GM12872 (cell line): ENCODE results near the gene PIK3R4.
A peak's percentile ranks its signal among the peaks of the same experiment; 100 is the strongest.

Experiments
- TF ChIP-seq, protein P1 (sequence below): IDR thresholded peaks from 3 replicates; pipeline ENCODE4 v1.5.1; 2011; ENCODE audit warnings: low read depth, mild to moderate bottlenecking, low read length, moderate library complexity; ENCODE audit not compliant: insufficient read depth

PIK3R4 gene

GRCh38 chr3:130705501-130705900 lies 41.1 kb downstream of the PIK3R4 start:
- TF ChIP-seq, protein P1, sequence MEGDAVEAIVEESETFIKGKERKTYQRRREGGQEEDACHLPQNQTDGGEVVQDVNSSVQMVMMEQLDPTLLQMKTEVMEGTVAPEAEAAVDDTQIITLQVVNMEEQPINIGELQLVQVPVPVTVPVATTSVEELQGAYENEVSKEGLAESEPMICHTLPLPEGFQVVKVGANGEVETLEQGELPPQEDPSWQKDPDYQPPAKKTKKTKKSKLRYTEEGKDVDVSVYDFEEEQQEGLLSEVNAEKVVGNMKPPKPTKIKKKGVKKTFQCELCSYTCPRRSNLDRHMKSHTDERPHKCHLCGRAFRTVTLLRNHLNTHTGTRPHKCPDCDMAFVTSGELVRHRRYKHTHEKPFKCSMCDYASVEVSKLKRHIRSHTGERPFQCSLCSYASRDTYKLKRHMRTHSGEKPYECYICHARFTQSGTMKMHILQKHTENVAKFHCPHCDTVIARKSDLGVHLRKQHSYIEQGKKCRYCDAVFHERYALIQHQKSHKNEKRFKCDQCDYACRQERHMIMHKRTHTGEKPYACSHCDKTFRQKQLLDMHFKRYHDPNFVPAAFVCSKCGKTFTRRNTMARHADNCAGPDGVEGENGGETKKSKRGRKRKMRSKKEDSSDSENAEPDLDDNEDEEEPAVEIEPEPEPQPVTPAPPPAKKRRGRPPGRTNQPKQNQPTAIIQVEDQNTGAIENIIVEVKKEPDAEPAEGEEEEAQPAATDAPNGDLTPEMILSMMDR = no peak

DNA sequence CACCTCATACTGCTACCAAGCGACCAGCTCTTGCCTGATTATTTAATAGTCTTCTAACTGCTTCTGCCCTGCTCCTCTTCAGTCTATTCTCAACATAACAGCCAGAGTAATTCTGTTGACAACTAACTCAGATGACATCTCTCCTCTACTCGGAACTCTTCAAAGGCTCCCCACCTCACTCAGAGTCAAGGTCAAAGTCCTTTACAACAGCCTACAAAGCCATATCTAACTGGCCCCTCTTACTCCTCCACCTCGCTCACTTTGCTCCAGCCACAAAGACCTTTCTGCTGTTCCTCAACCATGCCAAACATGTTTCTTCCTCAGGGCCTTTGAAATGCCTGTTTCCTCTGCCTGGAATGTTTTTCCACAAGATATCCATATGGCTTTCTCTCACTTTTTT lies 43.6 kb downstream of the PIK3R4 start:
- TF ChIP-seq, protein P1 = no peak

DNA sequence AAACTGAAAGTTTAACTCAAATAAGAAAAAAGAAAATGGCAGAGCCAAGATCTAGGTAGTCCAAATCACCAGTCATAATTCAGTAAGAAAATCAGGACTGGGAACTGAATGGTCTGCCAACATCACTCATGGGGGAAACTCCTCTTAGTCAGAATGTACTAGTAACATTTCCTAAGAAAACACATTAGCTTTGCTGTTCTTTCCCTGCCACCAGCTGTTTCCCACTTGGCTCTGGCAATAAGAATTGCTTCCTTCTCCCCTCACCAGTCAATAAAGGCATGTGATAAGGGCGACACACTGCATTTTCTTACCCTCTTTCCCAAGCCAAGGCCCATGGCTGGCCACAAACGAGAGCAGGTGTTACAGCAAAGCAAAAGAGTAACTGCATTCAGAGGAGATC lies 46.1 kb downstream of the PIK3R4 start:
- TF ChIP-seq, protein P1 = no peak

DNA sequence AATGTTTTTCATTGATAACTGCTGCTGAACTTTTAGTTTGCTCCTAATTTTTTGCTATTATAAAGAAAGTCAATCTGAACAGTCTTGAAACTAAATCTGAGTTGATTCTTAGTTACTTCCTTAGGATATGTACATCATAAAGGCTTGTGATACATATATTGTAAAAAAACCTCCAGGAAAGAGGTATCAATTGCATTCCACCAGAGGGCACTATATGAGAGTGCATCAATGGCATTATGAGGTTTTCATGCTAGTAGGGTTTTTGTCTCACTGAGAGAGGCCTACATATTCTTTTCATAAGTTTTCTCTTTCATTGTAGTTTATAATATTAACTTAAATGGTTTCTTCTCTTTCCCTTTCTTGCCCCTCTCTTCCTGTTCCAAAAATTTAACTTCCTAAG lies 46.9 kb downstream of the PIK3R4 start:
- TF ChIP-seq, protein P1 = peak; percentile 53; the same call in 2 of the 3 replicates

DNA sequence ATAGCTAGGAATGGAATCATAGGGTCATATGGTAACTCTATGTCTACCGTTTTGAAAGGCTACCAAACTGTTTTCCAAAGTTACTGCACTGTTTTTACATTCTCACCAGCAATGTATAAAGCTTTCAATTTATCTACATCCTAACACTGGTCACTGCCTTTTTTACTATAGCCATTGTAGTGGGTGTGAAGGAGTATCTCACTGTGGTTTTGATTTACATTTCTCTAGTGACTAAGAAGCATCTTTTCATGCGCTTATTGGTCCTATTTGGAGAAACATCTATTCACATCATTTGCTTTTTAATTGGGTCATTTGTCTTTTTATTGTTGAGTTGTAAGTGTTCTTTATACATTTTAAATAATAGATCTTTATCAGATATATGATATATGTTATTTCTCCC lies 53.3 kb downstream of the PIK3R4 start:
- TF ChIP-seq, protein P1 = no peak

DNA sequence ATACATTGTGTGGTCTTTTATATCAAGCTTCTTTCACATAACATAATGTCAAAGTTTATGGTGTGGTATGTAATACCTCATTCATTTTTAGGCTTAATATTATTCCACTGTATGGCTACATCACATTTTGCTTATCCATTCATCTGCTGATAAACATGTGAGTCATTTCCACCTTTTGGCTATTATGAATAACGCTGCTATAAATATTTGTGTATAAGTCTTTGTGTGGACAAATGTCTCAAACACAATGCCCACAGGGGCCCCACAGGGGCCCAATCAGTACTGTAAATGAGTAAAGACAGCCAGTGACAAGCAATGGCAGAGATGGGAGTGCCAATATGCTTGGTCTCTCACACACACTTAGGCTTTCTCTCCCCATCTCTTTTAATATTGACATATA lies 54.2 kb downstream of the PIK3R4 start:
- TF ChIP-seq, protein P1 = no peak

DNA sequence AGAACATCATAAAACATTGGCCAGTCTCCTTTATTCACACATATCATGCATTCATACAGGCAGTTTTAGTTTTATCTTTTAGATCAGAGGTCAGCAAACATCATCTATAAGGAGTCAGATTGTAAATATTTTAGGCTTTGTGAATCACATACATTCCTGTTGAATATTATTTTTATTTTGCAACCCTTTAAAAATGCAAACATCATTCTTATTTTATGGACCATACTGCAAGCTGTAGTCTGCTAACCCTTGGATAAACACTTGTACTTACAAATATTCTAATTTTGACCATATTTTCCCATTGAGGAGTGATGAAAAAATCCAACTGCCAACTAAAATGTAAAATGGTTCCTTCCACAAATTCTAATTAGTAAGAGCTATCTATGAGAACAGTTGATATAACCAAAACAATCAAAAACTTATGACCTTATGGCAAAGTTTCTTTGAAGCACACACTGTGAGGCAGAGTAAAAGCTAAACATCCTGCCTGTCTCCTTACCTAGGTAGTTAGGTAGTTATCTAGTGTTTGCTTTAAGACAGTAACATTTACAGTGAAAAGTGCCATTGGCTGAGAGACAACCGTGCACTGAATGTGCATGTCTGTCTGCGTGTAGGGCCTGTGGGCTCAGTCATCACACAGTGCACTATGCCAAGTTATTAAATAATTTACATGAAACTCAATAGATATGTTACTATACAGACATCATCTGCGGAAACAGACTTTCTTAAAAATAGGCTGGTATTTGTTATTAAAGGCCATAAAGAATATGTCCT lies 57.7 kb downstream of the PIK3R4 start:
- TF ChIP-seq, protein P1 = no peak
